HCT116 (cell line): Measurements from ENCODE around the gene TCF20. TPM values are rescaled to one million over a fixed set of nuclear protein-coding genes. Genes with fewer than 3 reads are reported as not detected.

Experiments
- ATAC-seq: fragments of 200-7000 bp; cut with Tn5 transposase; 2 replicates; pipeline ENCODE4 v1.9.1; 2020; ENCODE audit warnings: mild to moderate bottlenecking, moderate library complexity
- BruUV-seq: library from RNA; stranded (reverse); fragments of 400-500 nt; replicated peaks from 2 replicates; lab custom pipeline; 2021; lab: Mats Ljungman, UMichigan
- CTCF ChIA-PET: fragments of 300-600 bp; sonication (Branson Sonifier 250); formaldehyde crosslinking; loops from one replicate; lab custom pipeline; 2021; ENCODE audit warnings: antibody characterized with exemption; lab: Charles Lee
- POLR2A ChIA-PET: fragments of 300-600, 350-600 bp; sonication (Branson Sonifier 250); formaldehyde crosslinking; loops from one replicate; lab custom pipeline; 2021; ENCODE audit warnings: antibody characterized with exemption; lab: Charles Lee
- RAD21 ChIA-PET, 2 experiments: fragments of 300-600 bp; sonication (Branson Sonifier 250); formaldehyde crosslinking; loops; one replicate each; lab custom pipeline; 2023; ENCODE audit warnings: low total read pairs in 2 of 2; ENCODE audit not compliant: uncharacterized antibody in 2 of 2, unreplicated experiment in 2 of 2, low non-redundant PET in 1 of 2; lab: Charles Lee
- DNase-seq: peaks from one replicate; pipeline ENCODE4 v3.0.0-alpha.2; 2010; ENCODE audit warnings: low read depth, low spot score
- H2AFZ ChIP-seq: fragments of 200-600 bp; shearing (Covaris generic), sonication (generic); 2 replicates; pipeline ENCODE4 v1.6.1; 2017; ENCODE audit warnings: low read depth, mixed run types, mixed read lengths, antibody characterized with exemption, low read length; ENCODE audit not compliant: poor library complexity, severe bottlenecking
- H3K27ac ChIP-seq: 2 replicates; pipeline ENCODE4 v1.5.1; 2012; ENCODE audit warnings: low read depth, low read length
- H3K27me3 ChIP-seq: fragments of 200-600 bp; sonication (generic); 2 replicates; pipeline ENCODE4 v1.6.1; 2016; ENCODE audit warnings: mixed run types, low read length, mixed read lengths; ENCODE audit not compliant: insufficient read depth
- H3K36me3 ChIP-seq, 2 experiments: fragments of 200-500 bp in 1 of 2; fragments of 200-600 bp in 1 of 2; sonication (Bioruptor generic) in 1 of 2; sonication (generic) in 1 of 2; 2 replicates each; pipeline versions ENCODE4 v1.5.1 to v1.6.1; 2014 to 2016; ENCODE audit warnings: low read length in 2 of 2, inconsistent platforms in 1 of 2, mixed read lengths in 1 of 2, mixed run types in 1 of 2; ENCODE audit not compliant: insufficient read depth in 2 of 2, control insufficient read depth in 1 of 2
- H3K4me1 ChIP-seq, 2 experiments: fragments of 200-600 bp in 1 of 2; sonication (generic) in 1 of 2; 2 replicates each; pipeline versions ENCODE4 v1.5.1 to v1.6.1; 2012 to 2017; ENCODE audit warnings: low read length in 2 of 2, inconsistent platforms in 1 of 2, mild to moderate bottlenecking in 1 of 2, mixed read lengths in 1 of 2, mixed run types in 1 of 2, moderate library complexity in 1 of 2; ENCODE audit not compliant: insufficient read depth in 2 of 2, control insufficient read depth in 1 of 2
- H3K4me2 ChIP-seq: fragments of 200-600 bp; sonication (generic); 2 replicates; pipeline ENCODE4 v1.6.1; 2017; ENCODE audit warnings: mixed run types, low read length, mixed read lengths
- H3K4me3 ChIP-seq, 2 experiments: fragments of 200-600 bp in 1 of 2; sonication (generic) in 1 of 2; replicated peaks in 1 of 2; 2 replicates each; pipeline ENCODE4 v1.5.1; 2011 to 2016; ENCODE audit warnings: low read length in 2 of 2, control low read depth in 1 of 2, low read depth in 1 of 2, mild to moderate bottlenecking in 1 of 2, mixed read lengths in 1 of 2, mixed run types in 1 of 2
- H3K79me2 ChIP-seq: fragments of 200-600 bp; sonication (generic); 2 replicates; pipeline ENCODE4 v1.6.1; 2017; ENCODE audit warnings: mild to moderate bottlenecking, mixed run types, low read length, moderate library complexity, mixed read lengths; ENCODE audit not compliant: insufficient read depth
- H3K9ac ChIP-seq: fragments of 200-600 bp; sonication (generic); 2 replicates; pipeline ENCODE4 v1.6.1; 2016; ENCODE audit warnings: low read length, mixed read lengths
- H3K9me2 ChIP-seq: fragments of 200-600 bp; sonication (generic), shearing (Covaris generic); 2 replicates; pipeline ENCODE4 v1.6.1; 2017; ENCODE audit warnings: mixed run types, mild to moderate bottlenecking, moderate library complexity; ENCODE audit not compliant: insufficient read depth
- H3K9me3 ChIP-seq, 2 experiments: fragments of 200-500 bp in 1 of 2; fragments of 200-600 bp in 1 of 2; sonication (Bioruptor generic) in 1 of 2; sonication (generic) in 1 of 2; 2 replicates each; pipeline ENCODE4 v1.6.1; 2014 to 2017; ENCODE audit warnings: low read length in 2 of 2, mixed read lengths in 2 of 2, inconsistent platforms in 1 of 2, low read depth in 1 of 2, mild to moderate bottlenecking in 1 of 2, mixed run types in 1 of 2, moderate library complexity in 1 of 2; ENCODE audit not compliant: control insufficient read depth in 1 of 2, insufficient read depth in 1 of 2
- H4K20me1 ChIP-seq: fragments of 200-600 bp; sonication (generic), shearing (Covaris generic); 2 replicates; pipeline ENCODE4 v1.6.1; 2017; ENCODE audit warnings: mixed run types, mild to moderate bottlenecking, moderate library complexity; ENCODE audit not compliant: insufficient read depth
- CBX3 ChIP-seq: IDR thresholded peaks from 2 replicates; pipeline ENCODE4 v1.6.1; 2012; ENCODE audit warnings: low read depth
- CEBPB ChIP-seq: IDR thresholded peaks from 2 replicates; pipeline ENCODE4 v1.6.1; 2012; ENCODE audit warnings: low read depth
- EGR1 ChIP-seq: IDR thresholded peaks from 2 replicates; pipeline ENCODE4 v1.6.1; 2012; ENCODE audit warnings: low read depth
- EZH2phosphoT487 ChIP-seq: fragments of 200-600 bp; IDR thresholded peaks from 2 replicates; pipeline ENCODE4 v1.6.1; 2018; ENCODE audit warnings: antibody characterized with exemption, borderline replicate concordance
- FOSL1 ChIP-seq: IDR thresholded peaks from 2 replicates; pipeline ENCODE4 v1.6.1; 2012; ENCODE audit warnings: low read depth
- POLR2A ChIP-seq: IDR thresholded peaks from 2 replicates; pipeline ENCODE4 v1.7.0; 2011; ENCODE audit warnings: borderline replicate concordance; ENCODE audit not compliant: insufficient read depth, insufficient read length; ENCODE audit errors: extremely low read depth
- POLR2AphosphoS5 ChIP-seq: IDR thresholded peaks from 2 replicates; pipeline ENCODE4 v1.6.1; 2011; ENCODE audit warnings: mild to moderate bottlenecking, low read depth, low read length, moderate library complexity
- REST ChIP-seq: IDR thresholded peaks from 2 replicates; pipeline ENCODE4 v1.6.1; 2012; ENCODE audit warnings: low read depth
- SIN3A ChIP-seq: IDR thresholded peaks from 2 replicates; pipeline ENCODE4 v1.6.1; 2012; ENCODE audit warnings: low read depth
- SP1 ChIP-seq: IDR thresholded peaks from 2 replicates; pipeline ENCODE4 v1.6.1; 2012; ENCODE audit warnings: low read depth
- TCF7L2 ChIP-seq: IDR thresholded peaks from 2 replicates; pipeline ENCODE4 v1.7.0; 2011; ENCODE audit warnings: borderline replicate concordance, inconsistent platforms; ENCODE audit not compliant: insufficient read depth, insufficient read length; ENCODE audit errors: extremely low read depth
- ZNF274 ChIP-seq: fragments of 200-500 bp; sonication (Bioruptor generic); IDR thresholded peaks from 2 replicates; pipeline ENCODE4 v1.6.1; 2014; ENCODE audit warnings: mild to moderate bottlenecking, low read depth, low read length, inconsistent platforms
- intact Hi-C: fragments of 100-400 bp; cut with micrococcal nuclease; formaldehyde crosslinking; loops from 2 replicates; pipeline ENCODE4 v1.10.0; 2022
- total RNA-seq: library from RNA; stranded (reverse); gene quantifications from one replicate; pipeline ENCODE4 v1.2.1, GENCODE V29; 2021; ENCODE audit not compliant: unreplicated experiment

The TCF20 gene
- total RNA-seq, 1 experiment from 2014 or later: 66.7 TPM

DNA sequence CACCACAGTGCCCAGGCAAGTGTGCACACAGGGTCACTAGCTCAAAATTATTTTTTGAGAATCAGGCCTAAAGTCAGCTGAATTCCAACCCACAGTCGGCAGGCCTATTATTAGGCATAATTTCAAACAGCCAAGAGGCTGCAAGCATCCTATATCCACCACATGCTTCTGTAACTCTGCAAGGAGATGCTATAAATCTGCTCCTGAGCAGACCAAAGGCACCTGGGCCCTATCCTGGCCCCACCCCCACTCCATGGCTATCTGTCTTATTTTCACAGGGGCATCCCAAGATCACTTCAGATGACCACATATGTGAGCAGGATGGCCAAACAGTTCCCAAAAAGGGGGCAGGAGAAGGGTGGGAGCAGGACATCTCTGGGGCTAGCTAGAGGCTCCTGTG lies 44.6 kb downstream of the TCF20 start:
- TF ChIP-seq CEBPB (no peak), ZNF274 (no peak), FOSL1 (no peak), TCF7L2 (no peak), SP1 (no peak), POLR2A (no peak), POLR2AphosphoS5 (no peak), EZH2phosphoT487 (no peak)
- DNase-seq (no peak), ATAC-seq (no peak)
- no peaks in the 10 kb centered on the region for H3K4me1 ChIP-seq
- H3K79me2 ChIP-seq: peaks cover 89% of the 10 kb centered on the region
- ChIA-PET RAD21 (no interaction called here), CTCF (no interaction called here), POLR2A (no interaction called here)
- no peak overlapping the region for H3K4me2 ChIP-seq
- H4K20me1 ChIP-seq: peaks cover 8% of the 10 kb centered on the region; the same call in 1 of the 2 replicates
- intact Hi-C loops: no loop called here
- no peak overlapping the region for H3K9ac ChIP-seq
- no peaks in the 10 kb centered on the region for H3K9me3 ChIP-seq
- no peaks in the 10 kb centered on the region for H3K36me3 ChIP-seq
- no peaks in the 10 kb centered on the region for H3K27me3 ChIP-seq
- H2AFZ ChIP-seq: no peak overlapping the region
- no peaks in the 10 kb centered on the region for H3K9me2 ChIP-seq
- H3K27ac ChIP-seq: no peak overlapping the region
- H3K4me3 ChIP-seq: no peak overlapping the region
- no TSS peak for BruUV-seq

DNA sequence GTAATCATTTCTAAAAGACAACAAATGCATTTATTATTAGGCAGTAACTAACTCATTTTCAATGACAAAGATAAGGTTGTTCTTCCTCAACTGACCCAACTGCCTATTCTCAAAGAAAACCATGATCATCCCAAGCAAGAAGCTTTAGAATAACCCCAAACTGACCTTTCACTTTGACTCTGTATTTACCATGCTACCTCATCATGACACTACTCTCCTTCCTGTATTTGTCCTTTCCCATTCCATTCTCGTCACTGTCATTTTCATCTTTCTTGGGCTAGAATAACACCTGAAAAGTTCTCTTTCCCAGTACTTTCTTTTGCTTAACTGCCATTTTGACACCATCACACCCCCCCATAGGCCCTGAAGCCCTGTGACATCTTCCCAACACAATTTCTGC lies 48.3 kb downstream of the TCF20 start:
- H3K9ac ChIP-seq: no peak overlapping the region

More for the DNA sequence above, 48.3 kb downstream of the TCF20 start:
- H3K9me3 ChIP-seq: no peaks in the 10 kb centered on the region
- H3K27ac ChIP-seq: no peak overlapping the region
- H3K4me1 ChIP-seq: peaks cover 0 to 3% of the 10 kb centered on the region in 2 experiments; a peak in 1 of 4 replicates
- H3K4me2 ChIP-seq: no peak overlapping the region
- H3K27me3 ChIP-seq: no peaks in the 10 kb centered on the region
- H4K20me1 ChIP-seq: peaks cover 7% of the 10 kb centered on the region; the same call in 1 of the 2 replicates
- peaks cover 90% of the 10 kb centered on the region for H3K79me2 ChIP-seq
- ChIA-PET CTCF (no interaction called here), POLR2A (no interaction called here), RAD21 (no interaction called here)
- TF ChIP-seq REST (no peak), CBX3 (no peak), SIN3A (no peak), EGR1 (no peak)
- ATAC-seq (no peak), DNase-seq (no peak)
- H3K36me3 ChIP-seq: no peaks in the 10 kb centered on the region
- no peak overlapping the region for H2AFZ ChIP-seq
- intact Hi-C loops: no loop called here
- no TSS peak for BruUV-seq
- H3K9me2 ChIP-seq: no peaks in the 10 kb centered on the region
- H3K4me3 ChIP-seq: no peak overlapping the region
